Lower leg skin (tissue), 3 donors: Measurements from ENCODE around the gene ROR2.

Source experiments
- CTCF ChIP-seq, 3 donors: fragments of 450-650 bp; IDR thresholded peaks; one replicate each; pipeline ENCODE4 v1.5.1; 2016; ENCODE audit warnings: antibody characterized with exemption in 3 of 3, mild to moderate bottlenecking in 3 of 3, moderate library complexity in 2 of 3
- POLR2A ChIP-seq, 2 donors: fragments of 450-650 bp; IDR thresholded peaks; one replicate each; pipeline ENCODE4 v1.6.1; 2016 to 2017; ENCODE audit warnings: antibody characterized with exemption in 2 of 2, mild to moderate bottlenecking in 1 of 2, moderate library complexity in 1 of 2

- TF ChIP-seq POLR2A (IDR thresholded peaks at IDR 0.05) (no peak), CTCF (IDR thresholded peaks at IDR 0.05) (no peak)
Observed at GRCh38 chr9:91555132-91555531, 394.9 kb downstream of the ROR2 start.
